Natural killer cell (primary cell): ENCODE measurements around the gene FGG. TPM values are rescaled to one million over a fixed set of nuclear protein-coding genes. Genes with fewer than 3 reads are reported as not detected.

ENCODE experiments used
- ATAC-seq, 3 donors: fragments of 150-1000 bp in 2 of 3; fragments of 200-7000 bp in 1 of 3; cut with Tn5 transposase; 1 replicate in 1 of 3; 2 replicates in 2 of 3; pipeline ENCODE4 v1.10.0; 2021; ENCODE audit warnings: mild to moderate bottlenecking in 2 of 3, moderate library complexity in 2 of 3
- DNase-seq, 2 donors: peaks; one replicate each; pipeline versions ENCODE4 v3.0.0 to v3.0.0-alpha.2; 2013 to 2021; ENCODE audit warnings: mixed read lengths in 1 of 2
- H3K27ac ChIP-seq: one replicate; pipeline ENCODE4 v1.5.1; 2013; ENCODE audit warnings: mild to moderate bottlenecking, low read length
- H3K27me3 ChIP-seq: one replicate; pipeline ENCODE4 v1.6.1; 2013; ENCODE audit warnings: low read length; ENCODE audit not compliant: control insufficient read depth, insufficient read depth
- H3K36me3 ChIP-seq: one replicate; pipeline ENCODE4 v1.6.1; 2013; ENCODE audit warnings: low read length; ENCODE audit not compliant: control insufficient read depth, insufficient read depth
- H3K4me1 ChIP-seq: one replicate; pipeline ENCODE4 v1.6.1; 2013; ENCODE audit warnings: low read length; ENCODE audit not compliant: control insufficient read depth, insufficient read depth
- H3K4me3 ChIP-seq: one replicate; pipeline ENCODE4 v1.5.1; 2013; ENCODE audit warnings: low read length
- H3K9me3 ChIP-seq: one replicate; pipeline ENCODE4 v1.6.1; 2013; ENCODE audit warnings: low read length; ENCODE audit not compliant: control insufficient read depth, insufficient read depth
- H3K27ac Mint-ChIP-seq, 2 donors: one replicate each; pipeline ENCODE4 v1.8.0; 2022; ENCODE audit warnings: mild to moderate bottlenecking in 2 of 2, mixed read lengths in 2 of 2, moderate library complexity in 1 of 2
- H3K27me3 Mint-ChIP-seq, 2 donors: one replicate each; pipeline ENCODE4 v1.8.0; 2022; ENCODE audit warnings: low read depth in 2 of 2, mixed read lengths in 2 of 2
- H3K36me3 Mint-ChIP-seq: one replicate; pipeline ENCODE4 v1.8.0; 2022; ENCODE audit warnings: mixed read lengths
- H3K4me1 Mint-ChIP-seq, 2 donors: one replicate each; pipeline ENCODE4 v1.8.0; 2022; ENCODE audit warnings: mixed read lengths in 2 of 2
- H3K4me3 Mint-ChIP-seq: one replicate; pipeline ENCODE4 v1.8.0; 2022; ENCODE audit warnings: mild to moderate bottlenecking, moderate library complexity, mixed read lengths
- H3K9me3 Mint-ChIP-seq, 2 donors: one replicate each; pipeline ENCODE4 v1.8.0; 2022; ENCODE audit warnings: mixed read lengths in 2 of 2
- CTCF ChIP-seq: fragments of 200-600 bp; IDR thresholded peaks from one replicate; pipeline ENCODE4 v1.8.0; 2022; ENCODE audit warnings: antibody characterized with exemption
- WGBS: methylation state at CpG from one replicate; pipeline ENCODE4 v1.1.7; 2013; ENCODE audit warnings: missing lambda C conversion rate; ENCODE audit not compliant: insufficient coverage; 5-methylcytosine and 5-hydroxymethylcytosine counted together
- intact Hi-C: fragments of 100-400 bp; cut with micrococcal nuclease; formaldehyde crosslinking; loops from one replicate; pipeline ENCODE4 v1.14.2; 2022
- total RNA-seq, 4 donors: library from RNA; stranded (reverse); fragments of 120-200 nt in 1 of 4; gene quantifications; one replicate each; pipeline versions ENCODE4 v1.2.3 to v1.2.4, GENCODE V29; 2013 to 2022

Gene FGG
- total RNA-seq, 3 donors from 2014 or later (not counting 1 experiment from before 2014, with no cell fraction given): not detected

- no peak for TF ChIP-seq CTCF
- no peaks in the 10 kb centered on the region for H3K9me3 Mint-ChIP-seq
- no peaks in the 10 kb centered on the region for H3K36me3 ChIP-seq
Measured at GRCh38 chr4:154585369-154586018, 27.0 kb downstream of the FGG start.

GRCh38 chr4:154584259-154584658 lies 28.2 kb downstream of the FGG start:
- ATAC-seq (no peak), DNase-seq (no peak)
- intact Hi-C loops: no loop called here
- WGBS: 85% methylated on average over 4 of the region's 5 CpGs
- no peak overlapping the region for H3K27ac ChIP-seq
- Mint-ChIP-seq H3K9me3 (no peaks in the 10 kb centered on the region), H3K4me1 (no peaks in the 10 kb centered on the region), H3K36me3 (no peaks in the 10 kb centered on the region), H3K27ac (no peak overlapping the region), H3K4me3 (no peak overlapping the region), H3K27me3 (peaks cover 3 to 6% of the 10 kb centered on the region in 2 donors)
- TF ChIP-seq CTCF: no peak
- no peaks in the 10 kb centered on the region for H3K36me3 ChIP-seq
- H3K4me3 ChIP-seq: no peak overlapping the region
- H3K4me1 ChIP-seq: no peaks in the 10 kb centered on the region
- H3K27me3 ChIP-seq: no peaks in the 10 kb centered on the region
- no peaks in the 10 kb centered on the region for H3K9me3 ChIP-seq

More at GRCh38 chr4:154585369-154586018, 27.0 kb downstream of the FGG start:
- no peak for DNase-seq
- H3K27ac ChIP-seq: no peak overlapping the region
- H3K27me3 Mint-ChIP-seq: peaks cover 12 to 15% of the 10 kb centered on the region in 2 donors
- WGBS: 90% methylated on average over 10 of the region's 10 CpGs
- H3K36me3 Mint-ChIP-seq: no peaks in the 10 kb centered on the region
- H3K27me3 ChIP-seq: no peaks in the 10 kb centered on the region
- intact Hi-C loops: no loop called here
- H3K4me1 Mint-ChIP-seq: no peaks in the 10 kb centered on the region
- H3K4me3 ChIP-seq: no peak overlapping the region
- H3K4me1 ChIP-seq: no peaks in the 10 kb centered on the region
- H3K4me3 Mint-ChIP-seq: no peak overlapping the region
- ATAC-seq: no peak
- H3K27ac Mint-ChIP-seq: no peak overlapping the region
- H3K9me3 ChIP-seq: no peaks in the 10 kb centered on the region

- Histone ChIP-seq H3K27me3 (no peaks in the 10 kb centered on the region), H3K36me3 (no peaks in the 10 kb centered on the region), H3K4me1 (no peaks in the 10 kb centered on the region), H3K9me3 (no peaks in the 10 kb centered on the region), H3K4me3 (no peak overlapping the region), H3K27ac (no peak overlapping the region)
- Mint-ChIP-seq H3K27me3 (peaks cover 0 to 6% of the 10 kb centered on the region in 2 donors), H3K4me1 (no peaks in the 10 kb centered on the region), H3K27ac (no peak overlapping the region), H3K9me3 (no peaks in the 10 kb centered on the region), H3K4me3 (no peak overlapping the region), H3K36me3 (no peaks in the 10 kb centered on the region)
- no peak for DNase-seq
- no peak for TF ChIP-seq CTCF
- intact Hi-C loops: no loop called here
- ATAC-seq: no peak
Measured at GRCh38 chr4:154583677-154584076, 28.8 kb downstream of the FGG start.

- no peak overlapping the region for H3K4me3 Mint-ChIP-seq
- H3K27ac Mint-ChIP-seq: no peak overlapping the region
- Histone ChIP-seq H3K9me3 (no peaks in the 10 kb centered on the region), H3K27ac (no peak overlapping the region), H3K27me3 (no peaks in the 10 kb centered on the region), H3K4me1 (no peaks in the 10 kb centered on the region), H3K36me3 (no peaks in the 10 kb centered on the region), H3K4me3 (no peak overlapping the region)
- DNase-seq (no peak), ATAC-seq (no peak)
- no peaks in the 10 kb centered on the region for H3K9me3 Mint-ChIP-seq
- no peaks in the 10 kb centered on the region for H3K4me1 Mint-ChIP-seq
- intact Hi-C loops: no loop called here
- peaks cover 0 to 6% of the 10 kb centered on the region in 2 donors for H3K27me3 Mint-ChIP-seq
- no peaks in the 10 kb centered on the region for H3K36me3 Mint-ChIP-seq
- no peak for TF ChIP-seq CTCF
- no CpG with 5 or more reads among the region's 3 CpGs for WGBS
Measured at GRCh38 chr4:154583230-154583629, 29.2 kb downstream of the FGG start.
